KMS-11 (cell line): ENCODE measurements around the gene ARHGEF19.

ENCODE experiments used
- H2AFZ ChIP-seq: fragments of 200-600 bp; sonication (generic); 2 replicates; pipeline ENCODE4 v1.6.1; 2016; ENCODE audit warnings: antibody characterized with exemption, mixed run types, low read depth
- H3K27ac ChIP-seq: fragments of 200-600 bp; sonication (generic); 2 replicates; pipeline ENCODE4 v1.6.1; 2016; ENCODE audit warnings: mild to moderate bottlenecking, mixed run types
- H3K27me3 ChIP-seq: fragments of 200-600 bp; sonication (generic); 2 replicates; pipeline ENCODE4 v1.6.1; 2017; ENCODE audit warnings: mild to moderate bottlenecking, low read depth, mixed run types, moderate library complexity; ENCODE audit not compliant: insufficient read depth
- H3K36me3 ChIP-seq: fragments of 200-600 bp; sonication (generic); 2 replicates; pipeline ENCODE4 v1.6.1; 2017; ENCODE audit warnings: mild to moderate bottlenecking, mixed run types; ENCODE audit not compliant: insufficient read depth
- H3K4me1 ChIP-seq: fragments of 200-600 bp; sonication (generic); 2 replicates; pipeline ENCODE4 v1.6.1; 2016; ENCODE audit warnings: mild to moderate bottlenecking, low read depth, mixed run types; ENCODE audit not compliant: poor library complexity, severe bottlenecking
- H3K4me2 ChIP-seq: fragments of 200-600 bp; sonication (generic); 2 replicates; pipeline ENCODE4 v1.7.0; 2016; ENCODE audit warnings: mild to moderate bottlenecking, mixed run types
- H3K4me3 ChIP-seq: fragments of 200-600 bp; sonication (generic); IDR thresholded peaks from 2 replicates; pipeline ENCODE4 v1.6.1; 2017; ENCODE audit warnings: low read depth, low read length, mixed read lengths; ENCODE audit not compliant: insufficient read depth
- H3K79me2 ChIP-seq: fragments of 200-600 bp; sonication (generic); 2 replicates; pipeline ENCODE4 v1.6.1; 2016; ENCODE audit warnings: low read depth, mixed run types; ENCODE audit not compliant: insufficient read depth
- H3K9ac ChIP-seq: fragments of 200-600 bp; sonication (generic); 2 replicates; pipeline ENCODE4 v1.6.1; 2016; ENCODE audit warnings: mild to moderate bottlenecking, mixed run types
- H4K20me1 ChIP-seq: fragments of 200-600 bp; sonication (generic); 2 replicates; pipeline ENCODE4 v1.6.1; 2016; ENCODE audit warnings: mild to moderate bottlenecking, mixed run types; ENCODE audit not compliant: insufficient read depth
- TF ChIP-seq, protein P1 (sequence below): fragments of 200-600 bp; sonication (generic); conservative IDR thresholded peaks from 2 replicates; pipeline ENCODE4 v1.6.1; 2017; ENCODE audit warnings: low read depth, mild to moderate bottlenecking, antibody characterized with exemption, low read length, moderate library complexity, mixed read lengths

The ARHGEF19 gene

DNA sequence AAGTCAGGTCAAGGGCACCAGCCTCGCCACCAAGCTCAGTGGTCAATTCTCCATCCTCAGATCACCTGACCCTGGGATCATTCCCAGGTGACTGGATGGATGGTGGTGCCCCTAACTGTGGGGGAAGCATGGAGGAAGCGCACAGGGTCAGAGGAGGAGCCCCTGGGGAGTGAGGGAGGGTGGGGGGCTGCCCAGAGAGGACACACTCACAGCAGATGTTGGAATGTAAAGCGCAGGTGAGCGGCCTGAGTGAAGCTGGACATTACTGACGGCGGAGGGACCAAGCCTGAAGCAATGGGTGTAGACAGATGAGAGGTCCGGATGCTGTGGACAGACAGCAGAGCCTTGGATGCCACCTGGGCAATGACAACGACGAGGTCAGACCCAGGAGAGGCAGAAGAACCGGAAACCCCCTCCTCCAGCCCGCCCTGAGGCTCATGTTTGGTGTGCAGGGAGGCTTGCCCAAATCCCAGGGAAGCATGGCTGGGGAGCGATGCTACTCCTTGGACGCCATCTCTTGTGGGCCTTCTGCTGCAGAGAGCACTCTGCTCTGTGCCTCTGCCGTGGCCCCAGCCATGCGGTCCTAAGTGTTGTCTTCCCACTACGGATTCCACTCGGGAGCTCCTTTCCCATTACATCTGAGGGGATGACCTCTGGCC is 30.2 kb upstream of the ARHGEF19 start:
- Histone ChIP-seq H3K27ac (no peak overlapping the region), H3K79me2 (no peaks in the 10 kb centered on the region), H4K20me1 (no peaks in the 10 kb centered on the region), H3K4me1 (peaks cover 16% of the 10 kb centered on the region), H3K9ac (no peak overlapping the region), H3K4me2 (no peak overlapping the region), H3K36me3 (no peaks in the 10 kb centered on the region), H2AFZ (no peak overlapping the region), H3K27me3 (no peaks in the 10 kb centered on the region), H3K4me3 (no peak overlapping the region)
- TF ChIP-seq, protein P1, sequence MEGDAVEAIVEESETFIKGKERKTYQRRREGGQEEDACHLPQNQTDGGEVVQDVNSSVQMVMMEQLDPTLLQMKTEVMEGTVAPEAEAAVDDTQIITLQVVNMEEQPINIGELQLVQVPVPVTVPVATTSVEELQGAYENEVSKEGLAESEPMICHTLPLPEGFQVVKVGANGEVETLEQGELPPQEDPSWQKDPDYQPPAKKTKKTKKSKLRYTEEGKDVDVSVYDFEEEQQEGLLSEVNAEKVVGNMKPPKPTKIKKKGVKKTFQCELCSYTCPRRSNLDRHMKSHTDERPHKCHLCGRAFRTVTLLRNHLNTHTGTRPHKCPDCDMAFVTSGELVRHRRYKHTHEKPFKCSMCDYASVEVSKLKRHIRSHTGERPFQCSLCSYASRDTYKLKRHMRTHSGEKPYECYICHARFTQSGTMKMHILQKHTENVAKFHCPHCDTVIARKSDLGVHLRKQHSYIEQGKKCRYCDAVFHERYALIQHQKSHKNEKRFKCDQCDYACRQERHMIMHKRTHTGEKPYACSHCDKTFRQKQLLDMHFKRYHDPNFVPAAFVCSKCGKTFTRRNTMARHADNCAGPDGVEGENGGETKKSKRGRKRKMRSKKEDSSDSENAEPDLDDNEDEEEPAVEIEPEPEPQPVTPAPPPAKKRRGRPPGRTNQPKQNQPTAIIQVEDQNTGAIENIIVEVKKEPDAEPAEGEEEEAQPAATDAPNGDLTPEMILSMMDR, result no peak

DNA sequence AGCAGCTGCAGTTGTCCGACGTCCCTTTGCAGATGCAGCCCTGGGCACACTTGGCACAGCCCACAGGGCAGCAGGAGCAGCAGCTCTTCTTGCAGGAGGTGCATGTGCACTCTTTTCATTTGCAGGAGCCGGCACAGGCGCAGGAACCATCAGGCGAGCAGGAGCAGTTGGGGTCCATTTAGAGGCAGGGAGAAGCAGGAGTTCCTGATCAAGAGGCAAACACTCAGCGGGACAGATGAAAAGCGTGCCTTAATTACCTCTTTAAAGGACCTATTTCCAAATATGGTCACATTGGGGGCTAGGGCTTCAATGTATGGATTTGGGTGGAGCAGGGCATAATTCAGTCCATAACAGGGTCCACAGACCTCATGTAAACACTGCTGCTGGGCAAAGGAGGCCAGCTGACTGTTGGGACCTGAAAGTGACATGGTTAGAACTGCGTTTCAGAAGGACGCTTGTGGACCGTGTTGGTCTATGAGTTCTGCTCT is 28.8 kb upstream of the ARHGEF19 start:
- Histone ChIP-seq H3K36me3 (no peaks in the 10 kb centered on the region), H3K79me2 (no peaks in the 10 kb centered on the region), H3K4me1 (peaks cover 19% of the 10 kb centered on the region), H3K4me2 (no peak overlapping the region), H2AFZ (no peak overlapping the region), H3K9ac (no peak overlapping the region), H4K20me1 (no peaks in the 10 kb centered on the region), H3K27me3 (no peaks in the 10 kb centered on the region), H3K4me3 (no peak overlapping the region), H3K27ac (no peak overlapping the region)
- TF ChIP-seq, protein P1, result no peak

DNA sequence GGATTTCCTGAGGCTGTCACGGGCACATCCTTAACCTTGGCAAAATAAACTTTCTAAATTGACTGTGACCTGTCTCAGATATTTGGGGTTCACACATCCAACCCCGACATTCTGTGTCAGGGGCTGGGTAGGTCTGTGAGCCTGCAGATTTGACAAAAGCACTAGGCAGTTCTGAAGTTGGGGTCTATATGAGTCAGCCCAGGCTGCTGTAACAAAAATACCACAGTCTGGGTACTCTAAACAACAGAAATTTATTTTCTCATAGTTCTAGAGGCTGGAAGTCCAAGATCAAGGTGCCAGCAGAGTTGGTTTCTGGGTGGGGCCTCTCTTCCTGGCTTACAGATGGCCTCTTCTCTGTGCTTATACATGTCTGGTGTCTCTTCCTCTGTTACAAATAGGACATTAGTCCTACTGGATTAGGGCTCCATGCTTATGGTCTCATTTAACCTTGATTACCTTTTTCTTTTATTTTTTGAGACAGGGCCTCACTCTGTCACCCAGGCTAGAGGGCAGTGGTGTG is 27.6 kb upstream of the ARHGEF19 start:
- H3K4me1 ChIP-seq, result peaks cover 30% of the 10 kb centered on the region
- no peak overlapping the region for H3K9ac ChIP-seq
- no peak overlapping the region for H2AFZ ChIP-seq
- no peaks in the 10 kb centered on the region for H3K36me3 ChIP-seq
- no peaks in the 10 kb centered on the region for H3K27me3 ChIP-seq
- H3K4me3 ChIP-seq, result no peak overlapping the region
- H3K79me2 ChIP-seq, result no peaks in the 10 kb centered on the region
- no peaks in the 10 kb centered on the region for H4K20me1 ChIP-seq
- no peak overlapping the region for H3K4me2 ChIP-seq
- H3K27ac ChIP-seq, result no peak overlapping the region
- TF ChIP-seq, protein P1, result no peak

GRCh38 chr1:16237343-16237830 is 24.9 kb upstream of the ARHGEF19 start:
- TF ChIP-seq, protein P1, result no peak
- Histone ChIP-seq H3K79me2 (no peaks in the 10 kb centered on the region), H3K36me3 (no peaks in the 10 kb centered on the region), H3K27me3 (no peaks in the 10 kb centered on the region), H4K20me1 (no peaks in the 10 kb centered on the region), H3K9ac (peak overlapping the region; percentile 44), H3K4me1 (peaks cover 21% of the 10 kb centered on the region), H3K27ac (peak overlapping the region; percentile 54), H2AFZ (peak overlapping the region; percentile 88), H3K4me3 (no peak overlapping the region), H3K4me2 (peak overlapping the region; percentile 90)
